B cell (primary cell): ENCODE data around the gene MUC13. TPM values are rescaled to one million over a fixed set of nuclear protein-coding genes. Genes with fewer than 3 reads are reported as not detected.

Experiments
- ATAC-seq: fragments of 200-7000 bp; cut with Tn5 transposase; one replicate; pipeline ENCODE4 v1.10.0; 2021; ENCODE audit warnings: low read depth, mild to moderate bottlenecking, moderate number of reproducible peaks, moderate library complexity
- CTCF ChIA-PET: fragments of 350-600 bp; sonication (Branson Sonifier 250); formaldehyde crosslinking; loops from one replicate; lab custom pipeline; 2021; ENCODE audit warnings: antibody characterized with exemption, inconsistent platforms; lab: Charles Lee
- POLR2A ChIA-PET: fragments of 350-600 bp; sonication (Branson Sonifier 250); formaldehyde crosslinking; loops from one replicate; lab custom pipeline; 2021; ENCODE audit warnings: antibody characterized with exemption; lab: Charles Lee
- DNase-seq: peaks from one replicate; pipeline ENCODE4 v3.0.0; 2013
- H2AFZ ChIP-seq: 2 replicates; pipeline ENCODE4 v1.6.1; 2012; ENCODE audit warnings: mild to moderate bottlenecking, low read depth, low read length; ENCODE audit not compliant: insufficient read depth, poor library complexity, severe bottlenecking
- H3K27ac ChIP-seq, 2 donors: 1 replicate in 1 of 2; 2 replicates in 1 of 2; pipeline ENCODE4 v1.5.1; 2012 to 2013; ENCODE audit warnings: low read length in 2 of 2, mild to moderate bottlenecking in 2 of 2, moderate library complexity in 1 of 2
- H3K27me3 ChIP-seq, 4 experiments: fragments of 200-600 bp in 1 of 4; sonication (generic) in 1 of 4; replicated peaks in 1 of 4; 1 replicate in 2 of 4; 2 replicates in 2 of 4; pipeline versions ENCODE4 v1.6.1 to v1.7.0; 2013 to 2016; ENCODE audit warnings: low read length in 3 of 4, mild to moderate bottlenecking in 2 of 4, mixed read lengths in 1 of 4, moderate library complexity in 1 of 4; ENCODE audit not compliant: insufficient read depth in 4 of 4, control insufficient read depth in 3 of 4; ENCODE audit errors: control extremely low read depth in 1 of 4
- H3K36me3 ChIP-seq, 2 experiments: replicated peaks in 1 of 2; 1 replicate in 1 of 2; 2 replicates in 1 of 2; pipeline versions ENCODE4 v1.6.1 to v1.7.1; 2013; ENCODE audit warnings: low read length in 1 of 2; ENCODE audit not compliant: insufficient read depth in 2 of 2, control insufficient read depth in 1 of 2; ENCODE audit errors: control extremely low read depth in 1 of 2, extremely low read depth in 1 of 2
- H3K4me1 ChIP-seq, 2 donors: fragments of 200-600 bp in 1 of 2; sonication (generic) in 1 of 2; 1 replicate in 1 of 2; 2 replicates in 1 of 2; pipeline versions ENCODE4 v1.5.1 to v1.6.1; 2013 to 2017; ENCODE audit warnings: low read length in 2 of 2; ENCODE audit not compliant: control insufficient read depth in 2 of 2, insufficient read depth in 2 of 2
- H3K4me2 ChIP-seq: replicated peaks from 2 replicates; pipeline ENCODE3; 2012; ENCODE audit warnings: mild to moderate bottlenecking, low read depth, low read length; ENCODE audit not compliant: poor library complexity, severe bottlenecking
- H3K4me3 ChIP-seq, 5 experiments: fragments of 200-600 bp in 1 of 5; sonication (generic) in 1 of 5; 1 replicate in 3 of 5; 2 replicates in 2 of 5; pipeline versions ENCODE4 v1.5.1 to v1.7.0; 2011 to 2016; ENCODE audit warnings: low read length in 4 of 5, mild to moderate bottlenecking in 4 of 5, low read depth in 2 of 5, control low read depth in 1 of 5, moderate library complexity in 1 of 5; ENCODE audit not compliant: insufficient read depth in 1 of 5; ENCODE audit errors: control extremely low read depth in 1 of 5, extremely low read depth in 1 of 5
- H3K79me2 ChIP-seq: fragments of 200-600 bp; sonication (generic); one replicate; pipeline ENCODE4 v1.6.0; 2016; ENCODE audit warnings: low read length; ENCODE audit not compliant: control insufficient read depth, insufficient read depth
- H3K9ac ChIP-seq: fragments of 200-600 bp; sonication (generic); 2 replicates; pipeline ENCODE4 v1.6.1; 2017; ENCODE audit warnings: mild to moderate bottlenecking, low read length, moderate library complexity
- H3K9me3 ChIP-seq, 3 donors: one replicate each; pipeline versions ENCODE4 v1.6.1 to v1.7.1; 2013; ENCODE audit warnings: low read length in 2 of 3; ENCODE audit not compliant: control insufficient read depth in 2 of 3, insufficient read depth in 1 of 3; ENCODE audit errors: control extremely low read depth in 1 of 3
- H4K20me1 ChIP-seq: 2 replicates; pipeline ENCODE4 v1.6.0; 2012; ENCODE audit warnings: mild to moderate bottlenecking, low read length; ENCODE audit not compliant: insufficient read depth, control insufficient read depth, poor library complexity, severe bottlenecking
- H3K27ac Mint-ChIP-seq: one replicate; pipeline ENCODE4 v1.8.0; 2021; ENCODE audit warnings: mixed read lengths
- H3K27me3 Mint-ChIP-seq: one replicate; pipeline ENCODE4 v1.8.0; 2021; ENCODE audit warnings: mixed read lengths
- H3K4me1 Mint-ChIP-seq: one replicate; pipeline ENCODE4 v1.8.0; 2021; ENCODE audit warnings: mixed read lengths
- H3K4me3 Mint-ChIP-seq: one replicate; pipeline ENCODE4 v1.8.0; 2021; ENCODE audit warnings: mixed read lengths
- H3K9me3 Mint-ChIP-seq: one replicate; pipeline ENCODE4 v1.8.0; 2022; ENCODE audit warnings: mixed read lengths; ENCODE audit not compliant: insufficient read depth
- EZH2 ChIP-seq: IDR thresholded peaks from 2 replicates; pipeline ENCODE4 v1.6.1; 2012; ENCODE audit warnings: borderline replicate concordance, low read depth, mild to moderate bottlenecking, moderate library complexity, low read length; ENCODE audit not compliant: insufficient read depth, poor library complexity, severe bottlenecking
- WGBS: methylation state at CpG from one replicate; pipeline ENCODE4 v1.1.5; 2013; ENCODE audit warnings: missing lambda C conversion rate; ENCODE audit not compliant: insufficient coverage; 5-methylcytosine and 5-hydroxymethylcytosine counted together
- intact Hi-C: fragments of 100-400 bp; cut with micrococcal nuclease; formaldehyde crosslinking; loops from one replicate; pipeline ENCODE4 v1.10.0; 2022
- polyA plus RNA-seq: library from polyadenylated mRNA; depleted of rRNA; stranded (reverse); fragments of >200 nt; gene quantifications from 2 replicates; pipeline ENCODE4 v1.2.3, GENCODE V29; 2012
- total RNA-seq, 2 donors: library from RNA; stranded (reverse); fragments of 120-200 nt in 1 of 2; gene quantifications; 1 replicate in 1 of 2; 2 replicates in 1 of 2; pipeline versions ENCODE4 v1.2.3 to v1.2.4, GENCODE V29; 2013 to 2022
- TF ChIP-seq, protein P1 (sequence below): fragments of 200-600 bp; IDR thresholded peaks from one replicate; pipeline ENCODE4 v1.8.0; 2022; ENCODE audit warnings: antibody characterized with exemption, mild to moderate bottlenecking

Gene MUC13
- total and polyA plus RNA-seq, 2 donors (not counting 1 experiment from before 2014, with no cell fraction given) = not detected

- peak overlapping the region; percentile 37 for H3K4me3 Mint-ChIP-seq
- no peaks in the 10 kb centered on the region for H3K36me3 ChIP-seq
- no peak overlapping the region for H3K4me2 ChIP-seq
- no peaks in the 10 kb centered on the region for H3K27me3 ChIP-seq
- ChIA-PET CTCF (interaction anchor here (1.0 kb wide), 1 partner anchor 181 kb away, joined by 3 read pairs; no protein-coding TSS in a partner anchor), POLR2A (no interaction called here)
- H3K9ac ChIP-seq = no peak overlapping the region
- 64% methylated on average over 7 of the region's 12 CpGs for WGBS
- no peak overlapping the region for H2AFZ ChIP-seq
- ATAC-seq (no peak), DNase-seq (no peak)
- no peak overlapping the region for H3K4me3 ChIP-seq
- no peaks in the 10 kb centered on the region for H3K79me2 ChIP-seq
- no peak overlapping the region for H3K27ac ChIP-seq
- H3K9me3 Mint-ChIP-seq = no peaks in the 10 kb centered on the region
- H3K27ac Mint-ChIP-seq = no peak overlapping the region
- TF ChIP-seq EZH2 = no peak
- TF ChIP-seq, protein P1, sequence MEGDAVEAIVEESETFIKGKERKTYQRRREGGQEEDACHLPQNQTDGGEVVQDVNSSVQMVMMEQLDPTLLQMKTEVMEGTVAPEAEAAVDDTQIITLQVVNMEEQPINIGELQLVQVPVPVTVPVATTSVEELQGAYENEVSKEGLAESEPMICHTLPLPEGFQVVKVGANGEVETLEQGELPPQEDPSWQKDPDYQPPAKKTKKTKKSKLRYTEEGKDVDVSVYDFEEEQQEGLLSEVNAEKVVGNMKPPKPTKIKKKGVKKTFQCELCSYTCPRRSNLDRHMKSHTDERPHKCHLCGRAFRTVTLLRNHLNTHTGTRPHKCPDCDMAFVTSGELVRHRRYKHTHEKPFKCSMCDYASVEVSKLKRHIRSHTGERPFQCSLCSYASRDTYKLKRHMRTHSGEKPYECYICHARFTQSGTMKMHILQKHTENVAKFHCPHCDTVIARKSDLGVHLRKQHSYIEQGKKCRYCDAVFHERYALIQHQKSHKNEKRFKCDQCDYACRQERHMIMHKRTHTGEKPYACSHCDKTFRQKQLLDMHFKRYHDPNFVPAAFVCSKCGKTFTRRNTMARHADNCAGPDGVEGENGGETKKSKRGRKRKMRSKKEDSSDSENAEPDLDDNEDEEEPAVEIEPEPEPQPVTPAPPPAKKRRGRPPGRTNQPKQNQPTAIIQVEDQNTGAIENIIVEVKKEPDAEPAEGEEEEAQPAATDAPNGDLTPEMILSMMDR = no peak
- intact Hi-C loops = no loop called here
- H3K27me3 Mint-ChIP-seq = peaks cover 29% of the 10 kb centered on the region
- H3K4me1 ChIP-seq = peaks cover 0 to 6% of the 10 kb centered on the region in 2 donors
- peaks cover 3% of the 10 kb centered on the region for H3K4me1 Mint-ChIP-seq
- H3K9me3 ChIP-seq = peaks cover 0 to 2% (median under 1%) of the 10 kb centered on the region in 3 donors
- no peaks in the 10 kb centered on the region for H4K20me1 ChIP-seq
Observed at GRCh38 chr3:124941771-124942170, 7.2 kb upstream of the MUC13 start.

- TF ChIP-seq, protein P1 = no peak
- no peak for TF ChIP-seq EZH2
- DNase-seq = no peak
- no peaks in the 10 kb centered on the region for H3K36me3 ChIP-seq
- H3K4me3 Mint-ChIP-seq = no peak overlapping the region
- ATAC-seq = no peak
- no peak overlapping the region for H3K9ac ChIP-seq
- 87% methylated on average over 3 of the region's 4 CpGs for WGBS
- CTCF ChIA-PET = interaction anchor here (1.2 to 2.2 kb wide), 2 partner anchors 11 to 501 kb away, joined by 3 to 11 read pairs; no protein-coding TSS in a partner anchor
- POLR2A ChIA-PET = no interaction called here
- no peak overlapping the region for H3K4me3 ChIP-seq
- H4K20me1 ChIP-seq = no peaks in the 10 kb centered on the region
- H3K27ac Mint-ChIP-seq = no peak overlapping the region
- H3K4me1 Mint-ChIP-seq = peaks cover 3% of the 10 kb centered on the region
- H3K79me2 ChIP-seq = no peaks in the 10 kb centered on the region
- peaks cover 0 to 3% (median 2%) of the 10 kb centered on the region in 3 donors for H3K9me3 ChIP-seq
- peaks cover 22% of the 10 kb centered on the region for H3K27me3 Mint-ChIP-seq
- no peak overlapping the region for H2AFZ ChIP-seq
- intact Hi-C loops = no loop called here
- no peak overlapping the region for H3K4me2 ChIP-seq
- no peak overlapping the region for H3K27ac ChIP-seq
- no peaks in the 10 kb centered on the region for H3K27me3 ChIP-seq
- peaks cover 0 to 6% of the 10 kb centered on the region in 2 donors for H3K4me1 ChIP-seq
- no peaks in the 10 kb centered on the region for H3K9me3 Mint-ChIP-seq
Observed at GRCh38 chr3:124939661-124940060, 5.1 kb upstream of the MUC13 start.
